ENCODE results near the gene EIPR1.

Gene EIPR1

GRCh38 chr2:3277748-3278520 is 99.7 kb downstream of the EIPR1 start:
- no peak for DNase-seq (ENCODE audit: low read depth in 2 of 2, low spot score in 1 of 2)

- no peak for DNase-seq (ENCODE audit: low read depth in 2 of 2, low spot score in 1 of 2)
Observed at GRCh38 chr2:3277050-3277747, 100.4 kb downstream of the EIPR1 start.

GRCh38 chr2:3272761-3273160 is 104.9 kb downstream of the EIPR1 start:
- DNase-seq (ENCODE audit: low read depth in 2 of 2, low spot score in 1 of 2): no peak

GRCh38 chr2:3270095-3270478 is 107.5 kb downstream of the EIPR1 start:
- no peak for DNase-seq (ENCODE audit: low read depth in 2 of 2, low spot score in 1 of 2)

- DNase-seq (ENCODE audit: low read depth in 2 of 2, low spot score in 1 of 2): no peak
Observed at GRCh38 chr2:3269425-3270094, 108.1 kb downstream of the EIPR1 start.

GRCh38 chr2:3268705-3269029 is 109.0 kb downstream of the EIPR1 start:
- no peak for DNase-seq (ENCODE audit: low read depth in 2 of 2, low spot score in 1 of 2)

- no peak for DNase-seq (ENCODE audit: low read depth in 2 of 2, low spot score in 1 of 2)
Observed at GRCh38 chr2:3267869-3268704, 109.5 kb downstream of the EIPR1 start.

- DNase-seq (ENCODE audit: low read depth in 2 of 2, low spot score in 1 of 2): no peak
Observed at GRCh38 chr2:3266925-3267867, 110.4 kb downstream of the EIPR1 start.

- DNase-seq (ENCODE audit: low read depth in 2 of 2, low spot score in 1 of 2): no peak
Observed at GRCh38 chr2:3265981-3266924, 111.4 kb downstream of the EIPR1 start.

GRCh38 chr2:3265471-3265870 is 112.1 kb downstream of the EIPR1 start:
- no peak for DNase-seq (ENCODE audit: low read depth in 2 of 2, low spot score in 1 of 2)

GRCh38 chr2:3264010-3264744 is 113.4 kb downstream of the EIPR1 start:
- no peak for DNase-seq (ENCODE audit: low read depth in 2 of 2, low spot score in 1 of 2)

- no peak for DNase-seq (ENCODE audit: low read depth in 2 of 2, low spot score in 1 of 2)
Observed at GRCh38 chr2:3263487-3263886, 114.1 kb downstream of the EIPR1 start.

GRCh38 chr2:3262437-3263388 is 114.9 kb downstream of the EIPR1 start:
- no peak for DNase-seq (ENCODE audit: low read depth in 2 of 2, low spot score in 1 of 2)

GRCh38 chr2:3261511-3261910 is 116.1 kb downstream of the EIPR1 start:
- no peak for DNase-seq (ENCODE audit: low read depth in 2 of 2, low spot score in 1 of 2)

GRCh38 chr2:3260959-3261358 is 116.7 kb downstream of the EIPR1 start:
- no peak for DNase-seq (ENCODE audit: low read depth in 2 of 2, low spot score in 1 of 2)

- DNase-seq (ENCODE audit: low read depth in 2 of 2, low spot score in 1 of 2): no peak
Observed at GRCh38 chr2:3257826-3258225, 119.8 kb downstream of the EIPR1 start.

GRCh38 chr2:3257166-3257565 is 120.5 kb downstream of the EIPR1 start:
- DNase-seq (ENCODE audit: low read depth in 2 of 2, low spot score in 1 of 2): no peak
